ENCODE results near the gene SYNJ1. TPM values are rescaled to one million over a fixed set of nuclear protein-coding genes. Genes with fewer than 3 reads are reported as not detected.
"Not testable (repeated sequence)": the region's sequence is repeated elsewhere in the genome, so short reads cannot be mapped to it uniquely, and the experiment has no call there.

Gene SYNJ1
- total and polyA plus RNA-seq, 9 of the 15 experiments (the other 6 are each of a cell fraction or from before 2014, with no cell fraction given): 2.4 to 10.6 (median 5.6) TPM

- WGBS (ENCODE audit: insufficient coverage, low coverage, missing lambda C conversion rate): 46% methylated on average over 6 of the region's 6 CpGs
- in situ Hi-C loops (cut with MboI); H3K9me1 ChIP-seq (ENCODE audit: control insufficient read depth, insufficient read depth, low read length); H4K20me1 ChIP-seq (replicated peaks; ENCODE audit: control insufficient read depth, insufficient read depth, low read length); H3K4me3 ChIP-seq; H3K9ac ChIP-seq (ENCODE audit: insufficient read depth in 1 of 2, low read depth in 2 of 2, low read length in 2 of 2); H3K4me1 ChIP-seq (replicated peaks in 1 of 2; ENCODE audit: control insufficient read depth in 2 of 2, insufficient read depth in 2 of 2, low read length in 2 of 2); H3K36me3 ChIP-seq (ENCODE audit: control insufficient read depth, insufficient read depth, low read length); BruUV-seq (replicated peaks); CTCF ChIA-PET (ENCODE audit: low intra/inter-chr PET ratio); H3K79me2 ChIP-seq (ENCODE audit: control insufficient read depth, insufficient read depth, low read length); ATAC-seq; intact Hi-C loops (cut with micrococcal nuclease); FAIRE-seq; H3K4me2 ChIP-seq (ENCODE audit: insufficient read depth, low read length); H3K27me3 ChIP-seq (ENCODE audit: control insufficient read depth in 2 of 2, insufficient read depth in 2 of 2, low read length in 2 of 2); H3K27ac ChIP-seq (ENCODE audit: extremely low read depth, low read depth, low read length); H3K9me3 ChIP-seq (replicated peaks; ENCODE audit: control insufficient read depth, insufficient read depth, low read depth, low read length); POLR2A ChIA-PET; DNase-seq (ENCODE audit: extremely low read depth in 1 of 4, low spot score in 3 of 4): not testable (repeated sequence)
- peak overlapping the region; percentile 72 for H2AFZ ChIP-seq (ENCODE audit: low read depth, low read length)
- TF ChIP-seq C11orf30 (IDR thresholded peaks at IDR 0.05; ENCODE audit: low read depth) (peak; percentile 62), ZNF316 (IDR thresholded peaks at IDR 0.05) (peak; percentile 58), MAFG (tag; conservative IDR thresholded peaks at IDR 0.05) (peak; percentile 40; the same call in 1 of the 2 replicates)
These were observed 109.6 kb downstream of the SYNJ1 start for GRCh38 chr21:32618218-32618617.

GRCh38 chr21:32613436-32614043 lies 114.3 kb downstream of the SYNJ1 start:
- Histone ChIP-seq H3K4me1 (replicated peaks in 1 of 2; ENCODE audit: control insufficient read depth in 2 of 2, insufficient read depth in 2 of 2, low read length in 2 of 2) (peaks cover 0 to 21% of the 10 kb centered on the region in 2 experiments; a peak in 4 of 5 replicates), H3K27ac (ENCODE audit: extremely low read depth, low read depth, low read length) (peak overlapping the region; percentile 96), H3K4me3 (peak overlapping the region; percentile 89), H3K79me2 (ENCODE audit: control insufficient read depth, insufficient read depth, low read length) (peaks cover 32% of the 10 kb centered on the region), H4K20me1 (replicated peaks; ENCODE audit: control insufficient read depth, insufficient read depth, low read length) (no peaks in the 10 kb centered on the region), H3K27me3 (ENCODE audit: control insufficient read depth in 2 of 2, insufficient read depth in 2 of 2, low read length in 2 of 2) (no peaks in the 10 kb centered on the region), H3K9me3 (replicated peaks; ENCODE audit: control insufficient read depth, insufficient read depth, low read depth, low read length) (no peaks in the 10 kb centered on the region), H3K9ac (ENCODE audit: insufficient read depth in 1 of 2, low read depth in 2 of 2, low read length in 2 of 2) (peak overlapping the region; percentile 93 to 96), H2AFZ (ENCODE audit: low read depth, low read length) (peak overlapping the region; percentile 100), H3K9me1 (ENCODE audit: control insufficient read depth, insufficient read depth, low read length) (peaks cover 4% of the 10 kb centered on the region), H3K36me3 (ENCODE audit: control insufficient read depth, insufficient read depth, low read length) (peaks cover 20% of the 10 kb centered on the region), H3K4me2 (ENCODE audit: insufficient read depth, low read length) (peak overlapping the region; percentile 98)
- peak in 2 of 4 experiments; percentile 31 to 75 for DNase-seq (ENCODE audit: extremely low read depth in 1 of 4, low spot score in 3 of 4)
- in situ Hi-C loops (cut with MboI): no loop called here
- WGBS (ENCODE audit: insufficient coverage, low coverage, missing lambda C conversion rate): 0% methylated on average over 16 of the region's 16 CpGs
- peak; percentile 52 for FAIRE-seq
- no TSS peak for BruUV-seq (replicated peaks)
- intact Hi-C loops (cut with micrococcal nuclease): loop anchor here (5.0 kb wide), 2 partner anchors 159 to 221 kb away; partner anchors contain the start of genes PAXBP1 and URB1
- ChIA-PET CTCF (ENCODE audit: low intra/inter-chr PET ratio) (no interaction called here), POLR2A (interaction anchor here (2.1 to 3.2 kb wide), 2 partner anchors 12 kb away, joined by 7 to 13 read pairs; no protein-coding TSS in a partner anchor)
- ATAC-seq: peak; percentile 19
- TF ChIP-seq KLF16 (IDR thresholded peaks at IDR 0.05): 0 out of 2 replicates have a peak, but pooled peaks have one; percentile 9
- 0 out of 2 replicates have a peak, but pooled peaks have one; percentile 60 for TF ChIP-seq GATAD2A (IDR thresholded peaks at IDR 0.05)
- TF ChIP-seq ARHGAP35 (IDR thresholded peaks at IDR 0.05; ENCODE audit: partially characterized antibody): no peak
- TF ChIP-seq CTCF (IDR thresholded peaks at IDR 0.05 in 2 of 3, conservative IDR thresholded peaks at IDR 0.05 in 1 of 3; ENCODE audit: insufficient read depth in 2 of 3, low read depth in 1 of 3, low read length in 3 of 3): no peak
- TF ChIP-seq MEF2D (tag; conservative IDR thresholded peaks at IDR 0.05; ENCODE audit: low read depth): no peak
- TF ChIP-seq TSC22D4 (tag; IDR thresholded peaks at IDR 0.05): no peak
- 0 out of 2 replicates have a peak, but pooled peaks have one; percentile 32 for TF ChIP-seq ZBTB2 (IDR thresholded peaks at IDR 0.05)
- TF ChIP-seq PRPF4 (IDR thresholded peaks at IDR 0.05; ENCODE audit: insufficient read depth, low read depth, low read length, poor library complexity, severe bottlenecking): no peak
- TF ChIP-seq ETV1 (tag; conservative IDR thresholded peaks at IDR 0.05; ENCODE audit: low read depth): no peak
- no peak for TF ChIP-seq ZNF316 (IDR thresholded peaks at IDR 0.05)
- no peak for TF ChIP-seq ESRRB (CRISPR knock-in tag; IDR thresholded peaks at IDR 0.05; ENCODE audit: borderline replicate concordance)

Measured in K562 (cell line).